MM.1S (cell line): Measurements from ENCODE around the gene HTR1B.

Experiments
- EZH2 ChIP-seq: fragments of 300-600 bp; sonication (generic); optimal IDR thresholded peaks from 2 replicates; pipeline ENCODE3; 2017; ENCODE audit warnings: low read depth, mild to moderate bottlenecking, antibody characterized with exemption, low read length, mixed read lengths
- EZH2phosphoT487 ChIP-seq: fragments of 300-600 bp; sonication (generic); IDR thresholded peaks from 2 replicates; pipeline ENCODE4 v1.6.1; 2018; ENCODE audit warnings: antibody characterized with exemption, low read length
- TF ChIP-seq, protein P1 (sequence below): fragments of 300-600 bp; sonication (generic); IDR thresholded peaks from 2 replicates; pipeline ENCODE4 v1.5.1; 2016; ENCODE audit warnings: antibody characterized with exemption, low read length, mixed read lengths

DNA sequence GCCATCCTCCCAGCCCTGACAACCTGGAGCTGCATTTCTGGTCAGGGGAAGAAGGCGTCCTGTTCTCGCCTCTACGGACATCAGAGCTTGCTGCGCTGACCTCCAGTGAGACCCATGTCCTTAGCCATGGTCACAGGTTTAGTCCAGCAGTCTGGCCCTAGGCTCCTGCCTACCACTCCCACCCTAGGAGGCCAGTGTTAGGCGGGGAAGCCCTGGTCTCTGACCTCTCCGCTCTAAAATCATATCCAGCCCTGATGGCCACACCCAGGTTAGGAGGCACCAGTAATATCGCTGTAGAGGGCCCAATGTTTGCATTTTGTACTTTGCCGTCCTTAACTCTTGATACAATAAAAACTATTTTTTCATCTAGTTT lies 1.2 kb upstream of the HTR1B start:
- TF ChIP-seq, protein P1, sequence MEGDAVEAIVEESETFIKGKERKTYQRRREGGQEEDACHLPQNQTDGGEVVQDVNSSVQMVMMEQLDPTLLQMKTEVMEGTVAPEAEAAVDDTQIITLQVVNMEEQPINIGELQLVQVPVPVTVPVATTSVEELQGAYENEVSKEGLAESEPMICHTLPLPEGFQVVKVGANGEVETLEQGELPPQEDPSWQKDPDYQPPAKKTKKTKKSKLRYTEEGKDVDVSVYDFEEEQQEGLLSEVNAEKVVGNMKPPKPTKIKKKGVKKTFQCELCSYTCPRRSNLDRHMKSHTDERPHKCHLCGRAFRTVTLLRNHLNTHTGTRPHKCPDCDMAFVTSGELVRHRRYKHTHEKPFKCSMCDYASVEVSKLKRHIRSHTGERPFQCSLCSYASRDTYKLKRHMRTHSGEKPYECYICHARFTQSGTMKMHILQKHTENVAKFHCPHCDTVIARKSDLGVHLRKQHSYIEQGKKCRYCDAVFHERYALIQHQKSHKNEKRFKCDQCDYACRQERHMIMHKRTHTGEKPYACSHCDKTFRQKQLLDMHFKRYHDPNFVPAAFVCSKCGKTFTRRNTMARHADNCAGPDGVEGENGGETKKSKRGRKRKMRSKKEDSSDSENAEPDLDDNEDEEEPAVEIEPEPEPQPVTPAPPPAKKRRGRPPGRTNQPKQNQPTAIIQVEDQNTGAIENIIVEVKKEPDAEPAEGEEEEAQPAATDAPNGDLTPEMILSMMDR: no peak
- TF ChIP-seq EZH2 (no peak), EZH2phosphoT487 (no peak)
